ENCODE data around the gene TSPAN32.

Gene TSPAN32

DNA sequence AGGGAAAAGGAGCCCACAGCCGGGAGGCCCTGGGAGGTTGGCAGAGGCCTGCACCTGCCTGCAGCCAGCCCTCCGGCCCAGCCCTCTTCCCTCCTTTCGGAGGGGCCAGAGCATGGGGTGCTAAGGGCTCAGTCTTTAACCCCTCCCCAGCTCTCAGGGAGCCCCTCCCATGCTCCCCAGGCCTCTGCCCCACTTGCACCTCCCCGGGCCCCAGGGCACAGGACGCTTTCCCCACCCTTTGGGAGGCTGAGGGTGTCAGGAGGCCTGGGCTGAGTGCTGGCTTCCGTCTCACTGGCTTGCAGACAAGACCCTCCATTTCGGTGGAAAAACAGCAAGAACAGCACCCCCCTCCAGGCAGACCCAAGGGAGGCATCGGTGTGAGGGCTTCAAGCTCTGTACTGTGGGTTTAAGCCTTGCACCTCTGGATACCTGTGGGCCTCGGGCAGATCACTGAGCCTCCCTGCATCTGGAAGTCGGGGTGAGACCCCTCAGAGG lies 38.7 kb upstream of the TSPAN32 start:
- DNase-seq (ENCODE audit: low read depth in 1 of 2, low spot score in 1 of 2): no peak
- Histone ChIP-seq H3K27ac (replicated peaks) (no peak overlapping the region), H3K27me3 (ENCODE audit: insufficient read depth, poor library complexity, severe bottlenecking) (peaks cover 11% of the 10 kb centered on the region), H3K4me3 (replicated peaks; ENCODE audit: insufficient read depth, low read length) (no peak overlapping the region)
- TF ChIP-seq GABPA (IDR thresholded peaks at IDR 0.05; ENCODE audit: low read depth) (no peak), SPI1 (IDR thresholded peaks at IDR 0.05; ENCODE audit: borderline replicate concordance, low read depth) (no peak), POLR2AphosphoS5 (IDR thresholded peaks at IDR 0.05; ENCODE audit: low read depth) (no peak)
- TF ChIP-seq, protein P1, sequence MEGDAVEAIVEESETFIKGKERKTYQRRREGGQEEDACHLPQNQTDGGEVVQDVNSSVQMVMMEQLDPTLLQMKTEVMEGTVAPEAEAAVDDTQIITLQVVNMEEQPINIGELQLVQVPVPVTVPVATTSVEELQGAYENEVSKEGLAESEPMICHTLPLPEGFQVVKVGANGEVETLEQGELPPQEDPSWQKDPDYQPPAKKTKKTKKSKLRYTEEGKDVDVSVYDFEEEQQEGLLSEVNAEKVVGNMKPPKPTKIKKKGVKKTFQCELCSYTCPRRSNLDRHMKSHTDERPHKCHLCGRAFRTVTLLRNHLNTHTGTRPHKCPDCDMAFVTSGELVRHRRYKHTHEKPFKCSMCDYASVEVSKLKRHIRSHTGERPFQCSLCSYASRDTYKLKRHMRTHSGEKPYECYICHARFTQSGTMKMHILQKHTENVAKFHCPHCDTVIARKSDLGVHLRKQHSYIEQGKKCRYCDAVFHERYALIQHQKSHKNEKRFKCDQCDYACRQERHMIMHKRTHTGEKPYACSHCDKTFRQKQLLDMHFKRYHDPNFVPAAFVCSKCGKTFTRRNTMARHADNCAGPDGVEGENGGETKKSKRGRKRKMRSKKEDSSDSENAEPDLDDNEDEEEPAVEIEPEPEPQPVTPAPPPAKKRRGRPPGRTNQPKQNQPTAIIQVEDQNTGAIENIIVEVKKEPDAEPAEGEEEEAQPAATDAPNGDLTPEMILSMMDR (IDR thresholded peaks at IDR 0.05; ENCODE audit: insufficient read depth, low read length): no peak
- TF ChIP-seq, protein P2, sequence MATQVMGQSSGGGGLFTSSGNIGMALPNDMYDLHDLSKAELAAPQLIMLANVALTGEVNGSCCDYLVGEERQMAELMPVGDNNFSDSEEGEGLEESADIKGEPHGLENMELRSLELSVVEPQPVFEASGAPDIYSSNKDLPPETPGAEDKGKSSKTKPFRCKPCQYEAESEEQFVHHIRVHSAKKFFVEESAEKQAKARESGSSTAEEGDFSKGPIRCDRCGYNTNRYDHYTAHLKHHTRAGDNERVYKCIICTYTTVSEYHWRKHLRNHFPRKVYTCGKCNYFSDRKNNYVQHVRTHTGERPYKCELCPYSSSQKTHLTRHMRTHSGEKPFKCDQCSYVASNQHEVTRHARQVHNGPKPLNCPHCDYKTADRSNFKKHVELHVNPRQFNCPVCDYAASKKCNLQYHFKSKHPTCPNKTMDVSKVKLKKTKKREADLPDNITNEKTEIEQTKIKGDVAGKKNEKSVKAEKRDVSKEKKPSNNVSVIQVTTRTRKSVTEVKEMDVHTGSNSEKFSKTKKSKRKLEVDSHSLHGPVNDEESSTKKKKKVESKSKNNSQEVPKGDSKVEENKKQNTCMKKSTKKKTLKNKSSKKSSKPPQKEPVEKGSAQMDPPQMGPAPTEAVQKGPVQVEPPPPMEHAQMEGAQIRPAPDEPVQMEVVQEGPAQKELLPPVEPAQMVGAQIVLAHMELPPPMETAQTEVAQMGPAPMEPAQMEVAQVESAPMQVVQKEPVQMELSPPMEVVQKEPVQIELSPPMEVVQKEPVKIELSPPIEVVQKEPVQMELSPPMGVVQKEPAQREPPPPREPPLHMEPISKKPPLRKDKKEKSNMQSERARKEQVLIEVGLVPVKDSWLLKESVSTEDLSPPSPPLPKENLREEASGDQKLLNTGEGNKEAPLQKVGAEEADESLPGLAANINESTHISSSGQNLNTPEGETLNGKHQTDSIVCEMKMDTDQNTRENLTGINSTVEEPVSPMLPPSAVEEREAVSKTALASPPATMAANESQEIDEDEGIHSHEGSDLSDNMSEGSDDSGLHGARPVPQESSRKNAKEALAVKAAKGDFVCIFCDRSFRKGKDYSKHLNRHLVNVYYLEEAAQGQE (IDR thresholded peaks at IDR 0.05; ENCODE audit: insufficient replicate concordance, low read depth): no peak

DNA sequence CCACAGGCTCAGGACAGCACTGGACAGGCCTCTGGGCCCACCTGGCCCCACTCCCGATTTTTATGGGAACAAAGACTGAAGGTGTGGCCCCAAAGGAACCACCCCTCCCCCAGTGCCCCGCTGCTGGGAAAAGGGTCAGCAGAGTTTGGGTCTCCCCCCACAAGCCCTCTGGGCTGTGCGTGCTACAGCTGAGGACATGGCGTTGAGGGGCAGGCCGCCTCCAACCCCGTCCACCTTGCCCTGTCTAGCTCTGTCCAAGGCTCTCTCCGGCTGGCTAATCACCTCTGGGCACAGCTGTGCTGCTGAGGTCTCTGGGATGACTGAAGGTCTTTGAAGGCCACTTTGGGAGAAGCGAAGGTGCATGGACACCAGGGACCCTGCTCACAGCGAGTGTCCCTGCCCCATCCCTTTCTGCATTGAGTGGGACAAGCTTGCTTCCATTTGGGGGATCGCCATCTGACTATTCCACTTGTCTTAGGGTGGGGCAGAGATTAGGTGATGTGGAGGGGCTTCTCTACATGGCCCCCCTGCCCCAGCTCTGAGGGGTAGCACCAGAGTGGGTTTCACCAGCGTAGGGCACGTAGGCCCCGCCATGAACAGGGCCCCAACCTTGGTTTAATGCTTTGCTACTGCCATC lies 38.0 kb upstream of the TSPAN32 start:
- TF ChIP-seq POLR2AphosphoS5 (IDR thresholded peaks at IDR 0.05; ENCODE audit: low read depth) (no peak), SPI1 (IDR thresholded peaks at IDR 0.05; ENCODE audit: borderline replicate concordance, low read depth) (no peak), GABPA (IDR thresholded peaks at IDR 0.05; ENCODE audit: low read depth) (no peak)
- TF ChIP-seq, protein P2 (IDR thresholded peaks at IDR 0.05; ENCODE audit: insufficient replicate concordance, low read depth): no peak
- TF ChIP-seq, protein P1 (IDR thresholded peaks at IDR 0.05; ENCODE audit: insufficient read depth, low read length): no peak
- no peak overlapping the region for H3K27ac ChIP-seq (replicated peaks)

DNA sequence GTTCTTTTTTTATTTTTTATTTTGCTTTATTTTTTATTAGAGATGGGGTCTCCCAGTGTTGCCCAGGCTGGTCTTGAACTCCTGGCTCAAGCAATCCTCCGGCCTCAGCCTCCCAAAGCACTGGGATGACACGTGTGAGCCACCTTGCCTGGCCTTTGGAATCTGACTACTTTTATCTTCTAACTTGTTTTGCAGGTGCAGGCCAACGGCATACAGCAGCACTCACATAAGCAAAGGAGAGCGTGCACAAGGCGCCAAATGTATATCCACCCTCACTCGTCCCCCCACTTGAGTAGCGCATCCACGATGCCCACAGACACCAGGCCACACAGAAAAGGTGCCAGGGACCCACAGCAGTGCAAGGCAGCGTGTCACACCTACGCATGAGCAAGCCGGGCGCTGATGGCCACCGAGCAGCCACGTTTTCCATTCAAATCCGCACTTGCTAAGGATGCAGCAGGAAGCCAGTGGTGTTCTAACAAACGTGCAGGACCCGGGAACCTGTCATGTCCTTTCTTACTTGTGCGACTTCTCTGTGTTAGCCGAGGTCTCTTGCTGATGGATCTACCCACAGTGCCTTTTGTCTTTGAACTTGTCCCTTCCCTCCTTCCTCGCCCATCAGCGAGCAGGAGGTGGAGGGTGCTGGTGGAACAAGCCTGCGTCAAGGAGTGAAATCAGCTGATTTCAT lies 37.3 kb upstream of the TSPAN32 start:
- TF ChIP-seq GABPA (IDR thresholded peaks at IDR 0.05; ENCODE audit: low read depth) (no peak), POLR2AphosphoS5 (IDR thresholded peaks at IDR 0.05; ENCODE audit: low read depth) (no peak), SPI1 (IDR thresholded peaks at IDR 0.05; ENCODE audit: borderline replicate concordance, low read depth) (no peak)
- TF ChIP-seq, protein P1 (IDR thresholded peaks at IDR 0.05; ENCODE audit: insufficient read depth, low read length): no peak
- TF ChIP-seq, protein P2 (IDR thresholded peaks at IDR 0.05; ENCODE audit: insufficient replicate concordance, low read depth): no peak
- no peak for DNase-seq (ENCODE audit: low read depth in 1 of 2, low spot score in 1 of 2)
- H3K4me3 ChIP-seq (replicated peaks; ENCODE audit: insufficient read depth, low read length): no peak overlapping the region
- H3K27me3 ChIP-seq (ENCODE audit: insufficient read depth, poor library complexity, severe bottlenecking): no peaks in the 10 kb centered on the region
- no peak overlapping the region for H3K27ac ChIP-seq (replicated peaks)

More for the DNA sequence above, 38.0 kb upstream of the TSPAN32 start:
- Histone ChIP-seq H3K27me3 (ENCODE audit: insufficient read depth, poor library complexity, severe bottlenecking) (peaks cover 4% of the 10 kb centered on the region), H3K4me3 (replicated peaks; ENCODE audit: insufficient read depth, low read length) (no peak overlapping the region)
- no peak for DNase-seq (ENCODE audit: low read depth in 1 of 2, low spot score in 1 of 2)
